Osteocyte (in vitro differentiated cells): ENCODE measurements around the gene GALNT9. TPM values are rescaled to one million over a fixed set of nuclear protein-coding genes. Genes with fewer than 3 reads are reported as not detected.

Source experiments
- DNase-seq: peaks from one replicate; pipeline ENCODE4 v3.0.0; 2021; ENCODE audit warnings: mixed read lengths; ENCODE audit not compliant: unreplicated experiment; ENCODE audit errors: extremely low spot score
- H3K27ac Mint-ChIP-seq: one replicate; pipeline ENCODE4 v1.8.0; 2021; ENCODE audit warnings: mild to moderate bottlenecking, mixed read lengths; ENCODE audit not compliant: unreplicated experiment
- H3K27me3 Mint-ChIP-seq: one replicate; pipeline ENCODE4 v1.8.0; 2021; ENCODE audit warnings: mixed read lengths; ENCODE audit not compliant: unreplicated experiment
- H3K36me3 Mint-ChIP-seq: one replicate; pipeline ENCODE4 v1.8.0; 2021; ENCODE audit warnings: mixed read lengths; ENCODE audit not compliant: unreplicated experiment
- H3K4me1 Mint-ChIP-seq: one replicate; pipeline ENCODE4 v1.8.0; 2021; ENCODE audit warnings: mixed read lengths; ENCODE audit not compliant: unreplicated experiment
- H3K4me3 Mint-ChIP-seq: one replicate; pipeline ENCODE4 v1.8.0; 2021; ENCODE audit warnings: mild to moderate bottlenecking, moderate library complexity, mixed read lengths; ENCODE audit not compliant: unreplicated experiment
- H3K9me3 Mint-ChIP-seq: one replicate; pipeline ENCODE4 v1.8.0; 2021; ENCODE audit warnings: mixed read lengths; ENCODE audit not compliant: unreplicated experiment
- CTCF ChIP-seq: fragments of 200-600 bp; sonication (generic); IDR thresholded peaks from 2 replicates; pipeline ENCODE4 v1.5.0; 2021; ENCODE audit warnings: antibody characterized with exemption, mild to moderate bottlenecking, moderate library complexity
- total RNA-seq: library from RNA; stranded (reverse); gene quantifications from 2 replicates; pipeline ENCODE4 v1.2.1, GENCODE V29; 2021

Gene GALNT9
- total RNA-seq, 1 donor from 2014 or later: not detected

GRCh38 chr12:132374612-132375445 lies 45.4 kb upstream of the GALNT9 start:
- Mint-ChIP-seq H3K27me3 (peaks cover 56% of the 10 kb centered on the region), H3K9me3 (peaks cover 9% of the 10 kb centered on the region), H3K4me3 (no peak overlapping the region), H3K4me1 (no peaks in the 10 kb centered on the region), H3K27ac (no peak overlapping the region), H3K36me3 (no peaks in the 10 kb centered on the region)
- no peak for DNase-seq
- no peak for TF ChIP-seq CTCF

- Mint-ChIP-seq H3K27ac (no peak overlapping the region), H3K9me3 (peaks cover 9% of the 10 kb centered on the region), H3K4me1 (no peaks in the 10 kb centered on the region), H3K36me3 (no peaks in the 10 kb centered on the region), H3K4me3 (no peak overlapping the region), H3K27me3 (peaks cover 57% of the 10 kb centered on the region)
- DNase-seq: no peak
- no peak for TF ChIP-seq CTCF
Measured at GRCh38 chr12:132373901-132374611, 44.7 kb upstream of the GALNT9 start.

- no peak for DNase-seq
- no peak overlapping the region for H3K4me3 Mint-ChIP-seq
- no peaks in the 10 kb centered on the region for H3K36me3 Mint-ChIP-seq
- no peak overlapping the region for H3K27ac Mint-ChIP-seq
- H3K27me3 Mint-ChIP-seq: peaks cover 24% of the 10 kb centered on the region
- TF ChIP-seq CTCF: no peak
- no peaks in the 10 kb centered on the region for H3K4me1 Mint-ChIP-seq
- peaks cover 13% of the 10 kb centered on the region for H3K9me3 Mint-ChIP-seq
Measured at GRCh38 chr12:132367852-132368251, 38.5 kb upstream of the GALNT9 start.

DNA sequence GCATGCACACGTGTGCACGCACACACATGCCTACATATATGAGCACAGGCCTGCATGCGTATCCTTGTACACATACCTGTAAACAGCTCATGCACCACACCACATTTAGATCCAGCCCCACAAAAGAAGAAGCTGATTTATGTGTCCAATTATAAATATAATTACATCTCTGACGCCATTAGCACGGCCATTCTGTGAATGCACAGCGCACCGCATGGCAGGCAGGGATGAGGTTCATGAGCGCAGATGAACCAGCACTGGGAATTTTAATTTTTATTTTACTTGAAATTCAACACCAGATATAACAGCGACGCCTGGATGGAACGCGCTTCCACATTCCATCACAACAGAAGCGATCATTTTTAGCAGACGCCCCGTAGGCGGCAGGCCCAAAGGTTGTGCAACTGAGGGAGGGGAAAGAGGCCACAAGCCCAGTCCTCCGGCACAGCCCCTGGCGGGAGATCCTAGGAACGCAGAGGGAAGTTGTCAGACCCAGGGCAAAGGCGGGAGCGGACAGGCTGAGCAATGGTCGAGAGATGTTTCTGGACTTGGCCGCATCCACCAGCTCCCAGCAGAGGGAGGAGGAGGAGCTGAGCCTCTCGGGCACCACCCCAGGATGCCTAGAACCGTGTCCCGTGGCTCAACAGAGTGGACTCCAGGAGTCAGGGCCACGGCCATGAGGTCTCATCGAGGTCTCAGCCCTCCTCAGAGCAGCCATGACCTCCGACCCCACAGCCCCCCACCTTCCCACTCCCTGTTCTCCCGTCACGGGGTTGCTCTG lies 37.9 kb upstream of the GALNT9 start:
- Mint-ChIP-seq H3K36me3 (no peaks in the 10 kb centered on the region), H3K9me3 (peaks cover 13% of the 10 kb centered on the region), H3K27ac (no peak overlapping the region), H3K4me1 (no peaks in the 10 kb centered on the region), H3K27me3 (peaks cover 23% of the 10 kb centered on the region), H3K4me3 (no peak overlapping the region)
- TF ChIP-seq CTCF: no peak
- DNase-seq: no peak
